H9 (cell line): ENCODE results near the gene ZNG1B. TPM values are rescaled to one million over a fixed set of nuclear protein-coding genes. Genes with fewer than 3 reads are reported as not detected.
"Not testable (repeated sequence)": the region's sequence is repeated elsewhere in the genome, so short reads cannot be mapped to it uniquely, and the experiment has no call there.

Source experiments
- DNase-seq: peaks from one replicate; pipeline ENCODE4 v3.0.0-alpha.2; 2017
- H2AFZ ChIP-seq: one replicate; pipeline ENCODE4 v1.6.1; 2013; ENCODE audit warnings: mild to moderate bottlenecking, low read length, control low read depth, moderate library complexity
- H2AK5ac ChIP-seq: 2 replicates; pipeline ENCODE4 v1.6.1; 2013; ENCODE audit warnings: low read length, control low read depth, mixed read lengths; ENCODE audit not compliant: insufficient read length
- H2BK120ac ChIP-seq: one replicate; pipeline ENCODE4 v1.6.1; 2013; ENCODE audit warnings: low read depth, mild to moderate bottlenecking, low read length, control low read depth, inconsistent platforms; ENCODE audit not compliant: poor library complexity, severe bottlenecking
- H2BK12ac ChIP-seq: 2 replicates; pipeline ENCODE4 v1.6.1; 2013; ENCODE audit warnings: low read length, control low read depth, mixed read lengths, low read depth; ENCODE audit not compliant: insufficient read length
- H2BK15ac ChIP-seq: 2 replicates; pipeline ENCODE4 v1.6.1; 2013; ENCODE audit warnings: low read depth, low read length, control low read depth
- H2BK20ac ChIP-seq: one replicate; pipeline ENCODE4 v1.6.1; 2013; ENCODE audit warnings: low read depth, mild to moderate bottlenecking, low read length, control low read depth, inconsistent platforms; ENCODE audit not compliant: poor library complexity, severe bottlenecking
- H2BK5ac ChIP-seq: 2 replicates; pipeline ENCODE4 v1.6.1; 2013; ENCODE audit warnings: low read length, control low read depth, mixed read lengths; ENCODE audit not compliant: insufficient read length
- H3K14ac ChIP-seq: 2 replicates; pipeline ENCODE4 v1.6.1; 2013; ENCODE audit warnings: low read length, control low read depth; ENCODE audit not compliant: insufficient read depth
- H3K18ac ChIP-seq: 2 replicates; pipeline ENCODE4 v1.6.1; 2013; ENCODE audit warnings: low read depth, mild to moderate bottlenecking, mixed read lengths, low read length, control low read depth; ENCODE audit not compliant: insufficient read length
- H3K23ac ChIP-seq: 2 replicates; pipeline ENCODE4 v1.6.1; 2013; ENCODE audit warnings: low read length, control low read depth, mixed read lengths, low read depth; ENCODE audit not compliant: insufficient read length
- H3K23me2 ChIP-seq: 2 replicates; pipeline ENCODE4 v1.6.1; 2013; ENCODE audit warnings: low read depth, mild to moderate bottlenecking, mixed read lengths, low read length, control low read depth; ENCODE audit not compliant: insufficient read length, poor library complexity, severe bottlenecking
- H3K27ac ChIP-seq: 2 replicates; pipeline ENCODE4 v1.5.1; 2013; ENCODE audit warnings: low read length, control low read depth, mixed read lengths, low read depth; ENCODE audit not compliant: insufficient read length
- H3K27me3 ChIP-seq: 2 replicates; pipeline ENCODE4 v1.6.1; 2013; ENCODE audit warnings: low read length, control low read depth, inconsistent platforms; ENCODE audit not compliant: insufficient read depth
- H3K4ac ChIP-seq: 2 replicates; pipeline ENCODE4 v1.6.1; 2013; ENCODE audit warnings: low read depth, mild to moderate bottlenecking, control low read depth, inconsistent platforms, low read length, moderate library complexity
- H3K4me1 ChIP-seq: 2 replicates; pipeline ENCODE4 v1.6.1; 2013; ENCODE audit warnings: low read length, control low read depth, inconsistent platforms; ENCODE audit not compliant: insufficient read depth
- H3K4me2 ChIP-seq: 2 replicates; pipeline ENCODE4 v1.6.1; 2013; ENCODE audit warnings: low read length, control low read depth, mixed read lengths; ENCODE audit not compliant: insufficient read length, insufficient read depth
- H3K56ac ChIP-seq: 2 replicates; pipeline ENCODE4 v1.6.1; 2013; ENCODE audit warnings: low read depth, mild to moderate bottlenecking, mixed read lengths, low read length, control low read depth; ENCODE audit not compliant: insufficient read length
- H3K79me1 ChIP-seq: 2 replicates; pipeline ENCODE4 v1.6.1; 2013; ENCODE audit warnings: low read depth, mild to moderate bottlenecking, moderate library complexity, low read length, control low read depth, inconsistent platforms; ENCODE audit not compliant: insufficient read depth, poor library complexity, severe bottlenecking
- H3K79me2 ChIP-seq: 2 replicates; pipeline ENCODE4 v1.6.1; 2013; ENCODE audit warnings: low read length, control low read depth, inconsistent platforms; ENCODE audit not compliant: insufficient read depth
- H3K9ac ChIP-seq: 2 replicates; pipeline ENCODE4 v1.6.1; 2013; ENCODE audit warnings: low read length, control low read depth, mixed read lengths; ENCODE audit not compliant: insufficient read length; ENCODE audit errors: extremely low read depth
- H3K9me3 ChIP-seq: one replicate; pipeline ENCODE4 v1.6.1; 2013; ENCODE audit warnings: low read depth, low read length, inconsistent platforms; ENCODE audit not compliant: control insufficient read depth
- H3T11ph ChIP-seq: one replicate; pipeline ENCODE4 v1.6.1; 2013; ENCODE audit warnings: mild to moderate bottlenecking, low read length, control low read depth, inconsistent platforms
- H4K20me1 ChIP-seq: one replicate; pipeline ENCODE4 v1.6.1; 2013; ENCODE audit not compliant: control insufficient read depth, insufficient read length, insufficient read depth
- H4K5ac ChIP-seq: 2 replicates; pipeline ENCODE4 v1.6.1; 2013; ENCODE audit warnings: low read depth, mild to moderate bottlenecking, mixed read lengths, low read length, control low read depth; ENCODE audit not compliant: insufficient read length
- H4K8ac ChIP-seq: replicated peaks from 2 replicates; pipeline ENCODE4 v1.6.1; 2013; ENCODE audit warnings: low read length, control low read depth, mixed read lengths, low read depth; ENCODE audit not compliant: insufficient read length
- H4K91ac ChIP-seq: 2 replicates; pipeline ENCODE4 v1.6.1; 2013; ENCODE audit warnings: low read depth, mild to moderate bottlenecking, moderate library complexity, mixed read lengths, low read length, control low read depth; ENCODE audit not compliant: insufficient read length
- H3K27ac Mint-ChIP-seq, 3 experiments: 2 replicates in 2 of 3; 3 replicates in 1 of 3; pipeline ENCODE4 v1.8.0; 2020 to 2021; ENCODE audit warnings: mixed read lengths in 3 of 3, mild to moderate bottlenecking in 1 of 3, moderate library complexity in 1 of 3
- H3K27me3 Mint-ChIP-seq: 2 replicates; pipeline ENCODE4 v1.8.0; 2021; ENCODE audit warnings: low read depth, mild to moderate bottlenecking, moderate library complexity, mixed read lengths
- H3K36me3 Mint-ChIP-seq, 3 experiments: 2 replicates in 2 of 3; 3 replicates in 1 of 3; pipeline ENCODE4 v1.8.0; 2020 to 2021; ENCODE audit warnings: low read depth in 3 of 3, mixed read lengths in 3 of 3; ENCODE audit not compliant: insufficient read depth in 1 of 3
- H3K4me1 Mint-ChIP-seq, 2 experiments: 2 replicates each; pipeline ENCODE4 v1.8.0; 2020; ENCODE audit warnings: mixed read lengths in 2 of 2
- H3K4me3 Mint-ChIP-seq, 2 experiments: 2 replicates in 1 of 2; 3 replicates in 1 of 2; pipeline ENCODE4 v1.8.0; 2020 to 2021; ENCODE audit warnings: mild to moderate bottlenecking in 2 of 2, mixed read lengths in 2 of 2, moderate library complexity in 1 of 2
- H3K9me3 Mint-ChIP-seq, 2 experiments: 2 replicates in 1 of 2; 3 replicates in 1 of 2; pipeline ENCODE4 v1.8.0; 2020; ENCODE audit warnings: mild to moderate bottlenecking in 2 of 2, mixed read lengths in 2 of 2, moderate library complexity in 1 of 2
- WGBS: extraction: QIAGEN DNeasy Blood & Tissue Kit; methylation state at CpG from one replicate; pipeline ENCODE4 v1.1.7; 2013; ENCODE audit warnings: missing lambda C conversion rate, low lambda C conversion rate, mixed read lengths; ENCODE audit not compliant: insufficient read length; ENCODE audit errors: extremely low coverage; 5-methylcytosine and 5-hydroxymethylcytosine counted together
- total RNA-seq: library from RNA; stranded (reverse); gene quantifications from 2 replicates; pipeline ENCODE4 v1.2.1, GENCODE V29; 2021

Gene ZNG1B
- total RNA-seq, 1 experiment from 2014 or later, result 41.7 TPM

GRCh38 chr2:113515457-113515856 lies 78.0 kb downstream of the ZNG1B start:
- not testable (repeated sequence) for H3K27me3 ChIP-seq, H3K4ac ChIP-seq, H3K79me1 ChIP-seq, H3K4me1 Mint-ChIP-seq, H3K23me2 ChIP-seq, H2BK15ac ChIP-seq, H3K4me1 ChIP-seq, H3K9me3 Mint-ChIP-seq, H3K4me3 Mint-ChIP-seq, H2AK5ac ChIP-seq, H2BK5ac ChIP-seq, DNase-seq, H3T11ph ChIP-seq, H3K56ac ChIP-seq, H3K14ac ChIP-seq, H4K91ac ChIP-seq, H4K5ac ChIP-seq, H3K4me2 ChIP-seq, H2BK12ac ChIP-seq, H3K9me3 ChIP-seq, H3K23ac ChIP-seq, H3K36me3 Mint-ChIP-seq, H4K8ac ChIP-seq, H3K18ac ChIP-seq, H4K20me1 ChIP-seq, H2BK20ac ChIP-seq, H3K9ac ChIP-seq, H3K27ac Mint-ChIP-seq, H2AFZ ChIP-seq, H3K79me2 ChIP-seq, H2BK120ac ChIP-seq, H3K27ac ChIP-seq
- WGBS, result no CpG with 5 or more reads among the region's 8 CpGs
- peaks cover 35% of the 10 kb centered on the region for H3K27me3 Mint-ChIP-seq

DNA sequence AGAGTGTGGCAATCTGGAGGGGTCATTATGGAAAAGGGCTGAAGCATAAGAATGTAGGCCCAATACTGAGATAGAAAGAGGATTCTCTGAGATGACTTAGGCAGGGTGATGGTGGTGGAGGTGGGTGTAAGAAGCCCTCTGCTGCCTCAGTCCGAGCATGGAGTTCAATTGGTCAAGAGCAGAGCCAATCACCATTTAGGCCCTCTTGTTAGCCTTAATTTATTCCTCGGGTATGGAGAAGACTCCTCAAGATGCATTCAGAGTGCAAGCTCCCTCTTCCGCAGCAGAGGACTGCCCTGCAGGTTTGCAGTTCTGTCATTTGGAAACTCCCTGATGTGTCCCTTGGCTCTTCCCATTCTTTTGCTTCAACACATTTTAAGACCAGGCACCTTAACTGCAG lies 78.5 kb downstream of the ZNG1B start:
- H2AFZ ChIP-seq, DNase-seq, H3K27ac ChIP-seq, H2BK120ac ChIP-seq, H3K27me3 ChIP-seq, H3K56ac ChIP-seq, H3K9me3 Mint-ChIP-seq, H3K27ac Mint-ChIP-seq, H3K36me3 Mint-ChIP-seq, H3K4ac ChIP-seq, H3K79me1 ChIP-seq, H2BK20ac ChIP-seq, H3K14ac ChIP-seq, H3K79me2 ChIP-seq, H2AK5ac ChIP-seq, H3K23ac ChIP-seq, H3K4me2 ChIP-seq, H4K8ac ChIP-seq, H3K4me3 Mint-ChIP-seq, H3T11ph ChIP-seq, H2BK5ac ChIP-seq, H2BK15ac ChIP-seq, H3K18ac ChIP-seq, H3K23me2 ChIP-seq, H3K9ac ChIP-seq, H3K4me1 ChIP-seq, H4K20me1 ChIP-seq, H4K5ac ChIP-seq, H3K4me1 Mint-ChIP-seq, H3K9me3 ChIP-seq, H4K91ac ChIP-seq, H2BK12ac ChIP-seq: not testable (repeated sequence)
- WGBS, result no CpG with 5 or more reads among the region's 3 CpGs
- peaks cover 35% of the 10 kb centered on the region for H3K27me3 Mint-ChIP-seq
